Endometrial microvascular endothelial cells (primary cell): ENCODE measurements around the gene ANKRD26. TPM values are rescaled to one million over a fixed set of nuclear protein-coding genes. Genes with fewer than 3 reads are reported as not detected.

Experiments used
- in situ Hi-C: cut with HindIII; loops from 2 replicates; pipeline ENCODE4 v1.10.0; 2017; ENCODE audit warnings: low sequenced_read_pairs, low pct_unique_long_range_greater_than_20kb; ENCODE audit errors: inconsistent ontology term
- total RNA-seq: library from RNA; depleted of rRNA; stranded (reverse); fragments of >200 nt; gene quantifications from one replicate; pipeline ENCODE4 v1.2.3, GENCODE V29; 2015; ENCODE audit errors: inconsistent ontology term

Gene ANKRD26
- total RNA-seq, 1 donor from 2014 or later: 4.0 TPM

GRCh38 chr10:27035163-27035562 lies 65.1 kb downstream of the ANKRD26 start:
- in situ Hi-C loops: no loop called here

- in situ Hi-C loops: no loop called here
Measured at GRCh38 chr10:27030060-27030459, 70.2 kb downstream of the ANKRD26 start.

GRCh38 chr10:27022048-27022447 lies 78.2 kb downstream of the ANKRD26 start:
- in situ Hi-C loops: no loop called here

- in situ Hi-C loops: no loop called here
Measured at GRCh38 chr10:27020243-27020642, 80.1 kb downstream of the ANKRD26 start.

GRCh38 chr10:27019827-27020226 lies 80.5 kb downstream of the ANKRD26 start:
- in situ Hi-C loops: no loop called here

GRCh38 chr10:26997610-26998009 lies 102.7 kb downstream of the ANKRD26 start:
- in situ Hi-C loops: no loop called here

GRCh38 chr10:26994743-26995142 lies 105.6 kb downstream of the ANKRD26 start:
- in situ Hi-C loops: no loop called here

- in situ Hi-C loops: no loop called here
Measured at GRCh38 chr10:26987851-26988250, 112.4 kb downstream of the ANKRD26 start.

- in situ Hi-C loops: no loop called here
Measured at GRCh38 chr10:26983156-26983555, 117.1 kb downstream of the ANKRD26 start.

GRCh38 chr10:26982058-26982457 lies 118.2 kb downstream of the ANKRD26 start:
- in situ Hi-C loops: no loop called here

- in situ Hi-C loops: no loop called here
Measured at GRCh38 chr10:26981232-26981824, 119.0 kb downstream of the ANKRD26 start.

- in situ Hi-C loops: no loop called here
Measured at GRCh38 chr10:26978519-26978918, 121.8 kb downstream of the ANKRD26 start.

GRCh38 chr10:26977635-26978034 lies 122.7 kb downstream of the ANKRD26 start:
- in situ Hi-C loops: no loop called here

- in situ Hi-C loops: no loop called here
Measured at GRCh38 chr10:26970667-26971066, 129.6 kb downstream of the ANKRD26 start.

GRCh38 chr10:26969145-26969926 lies 131.0 kb downstream of the ANKRD26 start:
- in situ Hi-C loops: no loop called here

- in situ Hi-C loops: no loop called here
Measured at GRCh38 chr10:26962835-26963234, 137.5 kb downstream of the ANKRD26 start.

- in situ Hi-C loops: no loop called here
Measured at GRCh38 chr10:26960308-26960707, 140.0 kb downstream of the ANKRD26 start.

GRCh38 chr10:26959841-26960240 lies 140.5 kb downstream of the ANKRD26 start:
- in situ Hi-C loops: no loop called here
